Cardiac muscle cell (in vitro differentiated cells and primary cell): ENCODE measurements around the gene COIL. TPM values are rescaled to one million over a fixed set of nuclear protein-coding genes. Genes with fewer than 3 reads are reported as not detected.

ENCODE experiments used
- DNase-seq, 2 donors: peaks; one replicate each; pipeline versions ENCODE4 v3.0.0 to v3.0.0-alpha.2; 2010 to 2017; ENCODE audit warnings: low read depth in 1 of 2, low spot score in 1 of 2
- H3K27ac ChIP-seq: fragments of 200-600 bp; sonication (generic); 2 replicates; pipeline ENCODE4 v1.5.1; 2016
- H3K27me3 ChIP-seq: fragments of 200-600 bp; sonication (generic); 2 replicates; pipeline ENCODE4 v1.6.0; 2016; ENCODE audit warnings: control low read depth
- H3K36me3 ChIP-seq: fragments of 200-600 bp; sonication (generic); 2 replicates; pipeline ENCODE4 v1.5.1; 2016; ENCODE audit warnings: control low read depth
- H3K4me1 ChIP-seq: fragments of 200-600 bp; sonication (generic); 2 replicates; pipeline ENCODE4 v1.8.1; 2017; ENCODE audit warnings: low read depth, mild to moderate bottlenecking, mixed run types
- H3K4me3 ChIP-seq: fragments of 200-600 bp; sonication (generic); 2 replicates; pipeline ENCODE4 v1.5.1; 2016; ENCODE audit warnings: mild to moderate bottlenecking
- H3K9me3 ChIP-seq: fragments of 200-600 bp; sonication (generic); 2 replicates; pipeline ENCODE4 v1.5.1; 2017; ENCODE audit warnings: low read depth, mild to moderate bottlenecking, control low read depth
- CTCF ChIP-seq: IDR thresholded peaks from 2 replicates; pipeline ENCODE4 v1.5.1; 2012; ENCODE audit warnings: low read depth, mild to moderate bottlenecking, low read length
- polyA plus RNA-seq: library from polyadenylated mRNA; unstranded; fragments of >200 nt; fragmentation: Nextera tagmentation; extraction: Ambion mirVana; gene quantifications from 2 replicates; pipeline ENCODE4 v1.2.1, GENCODE V29; 2016
- total RNA-seq: library from RNA; depleted of rRNA; stranded (reverse); fragments of >200 nt; gene quantifications from 2 replicates; pipeline ENCODE4 v1.2.3, GENCODE V29; 2016

Gene COIL
- total and polyA plus RNA-seq, 2 experiments from 2014 or later = 16.3 to 19.9 TPM

DNA sequence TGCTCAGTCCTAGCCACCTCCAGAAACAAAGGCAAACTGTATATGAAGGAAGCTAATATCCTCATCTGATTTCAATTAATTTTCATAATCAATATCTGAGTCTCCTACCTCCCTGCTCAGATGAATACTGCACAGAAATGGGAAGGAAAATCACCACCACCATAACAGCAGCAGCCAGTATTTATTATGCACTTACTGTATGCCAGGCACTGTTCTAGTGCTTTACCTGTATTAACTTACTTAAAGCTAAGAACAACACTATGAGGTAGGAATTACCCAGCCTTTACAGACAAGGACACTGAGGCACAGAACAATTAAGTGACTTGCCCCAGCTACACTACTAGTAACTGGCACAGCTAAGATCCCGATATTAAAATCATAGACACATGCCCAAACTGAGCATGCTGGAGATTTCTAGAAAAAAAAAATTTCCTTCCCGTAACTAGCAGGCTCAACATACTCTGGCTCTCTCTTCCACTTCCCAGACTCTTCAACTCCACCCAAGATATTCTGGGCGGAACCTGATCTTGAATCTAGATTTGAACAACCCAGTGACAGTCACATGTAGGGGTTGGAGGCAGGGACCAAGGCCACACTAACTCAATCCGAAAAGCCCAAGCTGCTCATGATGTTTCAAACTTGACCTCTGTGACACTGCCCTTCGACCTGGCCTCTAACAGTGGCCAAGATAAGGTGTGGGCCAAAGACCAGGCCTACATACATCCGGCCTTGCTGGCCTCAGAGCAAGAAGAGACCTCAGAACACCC is 50.9 kb downstream of the COIL start:
- H3K36me3 ChIP-seq = peaks cover 4% of the 10 kb centered on the region
- no peak for TF ChIP-seq CTCF
- no peak overlapping the region for H3K27ac ChIP-seq
- no peaks in the 10 kb centered on the region for H3K9me3 ChIP-seq
- H3K4me3 ChIP-seq = no peak overlapping the region
- peaks cover 4% of the 10 kb centered on the region for H3K4me1 ChIP-seq
- H3K27me3 ChIP-seq = peaks cover 9% of the 10 kb centered on the region
- no peak for DNase-seq

GRCh38 chr17:56908001-56908542 is 52.8 kb downstream of the COIL start:
- no peaks in the 10 kb centered on the region for H3K4me1 ChIP-seq
- H3K27me3 ChIP-seq = peaks cover 2% of the 10 kb centered on the region
- no peak for TF ChIP-seq CTCF
- H3K36me3 ChIP-seq = peaks cover 4% of the 10 kb centered on the region
- DNase-seq = no peak
- no peak overlapping the region for H3K27ac ChIP-seq
- H3K9me3 ChIP-seq = no peaks in the 10 kb centered on the region
- H3K4me3 ChIP-seq = no peak overlapping the region

- TF ChIP-seq CTCF = no peak
- peaks cover 3% of the 10 kb centered on the region for H3K4me1 ChIP-seq
- DNase-seq = no peak
- H3K36me3 ChIP-seq = peaks cover 4% of the 10 kb centered on the region
- no peaks in the 10 kb centered on the region for H3K27me3 ChIP-seq
- H3K4me3 ChIP-seq = no peak overlapping the region
- no peak overlapping the region for H3K27ac ChIP-seq
- H3K9me3 ChIP-seq = no peaks in the 10 kb centered on the region
Observed at GRCh38 chr17:56903560-56903959, 57.3 kb downstream of the COIL start.

DNA sequence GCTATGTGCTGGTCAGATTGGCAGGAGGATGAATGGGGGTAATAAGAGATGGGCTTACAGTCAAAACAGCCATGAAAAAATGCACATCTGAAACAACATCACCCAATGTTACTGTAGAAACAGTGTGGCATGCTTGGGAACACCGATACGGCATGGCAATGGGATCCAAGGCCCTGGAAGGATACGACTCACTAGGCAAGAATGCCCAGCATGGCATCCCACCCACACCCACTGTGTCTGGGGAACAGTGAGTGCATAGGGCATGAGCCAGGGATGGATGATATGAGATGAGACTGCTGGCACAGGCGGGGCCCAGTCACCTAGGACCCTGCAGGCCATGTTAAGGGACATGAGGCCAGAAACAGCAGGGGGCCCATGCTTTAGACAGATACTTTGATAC is 58.5 kb downstream of the COIL start:
- no peaks in the 10 kb centered on the region for H3K27me3 ChIP-seq
- DNase-seq = peak in 1 of 2 donors; percentile 30
- no peak overlapping the region for H3K27ac ChIP-seq
- peaks cover 4% of the 10 kb centered on the region for H3K36me3 ChIP-seq
- no peak for TF ChIP-seq CTCF
- H3K4me1 ChIP-seq = peaks cover 3% of the 10 kb centered on the region
- H3K9me3 ChIP-seq = no peaks in the 10 kb centered on the region
- no peak overlapping the region for H3K4me3 ChIP-seq

DNA sequence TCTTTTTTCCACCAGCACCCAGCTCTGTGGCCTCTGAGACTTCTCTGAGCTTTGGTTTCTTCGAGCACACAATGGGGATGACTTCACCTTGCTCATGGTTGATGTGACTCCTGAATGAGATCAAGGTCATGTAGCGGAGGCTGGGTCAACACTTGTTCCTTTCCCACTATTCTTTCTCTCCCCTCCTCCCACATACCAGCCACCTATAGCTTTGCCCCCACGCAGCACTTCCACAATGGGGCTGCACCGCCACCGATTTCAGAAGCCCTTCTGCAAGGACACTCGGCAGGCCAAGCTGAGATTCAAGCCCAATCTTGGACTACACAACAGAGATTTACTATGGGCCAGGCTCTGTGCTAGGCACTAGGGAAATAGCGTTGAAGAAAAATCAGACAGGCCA is 61.4 kb downstream of the COIL start:
- Histone ChIP-seq H3K27ac (no peak overlapping the region), H3K4me1 (peaks cover 6% of the 10 kb centered on the region), H3K9me3 (no peaks in the 10 kb centered on the region), H3K36me3 (no peaks in the 10 kb centered on the region), H3K27me3 (no peaks in the 10 kb centered on the region), H3K4me3 (no peak overlapping the region)
- TF ChIP-seq CTCF = no peak
- DNase-seq = no peak
